Spleen (tissue), 11 donors: Measurements from ENCODE around the gene ABCA13. TPM values are rescaled to one million over a fixed set of nuclear protein-coding genes. Genes with fewer than 3 reads are reported as not detected.

Experiments
- DNase-seq: peaks from one replicate; pipeline ENCODE4 v3.0.0-alpha.2; 2020
- H3K27ac ChIP-seq, 8 donors: fragments of 200-600 bp; sonication (generic) in 7 of 8; 1 replicate in 4 of 8; 2 replicates in 4 of 8; pipeline versions ENCODE4 v1.5.0 to v1.8.0; 2016 to 2021; ENCODE audit warnings: inconsistent platforms in 4 of 8, mild to moderate bottlenecking in 4 of 8, moderate library complexity in 1 of 8
- H3K27me3 ChIP-seq, 7 donors: fragments of 200-600 bp; sonication (generic) in 6 of 7; replicated peaks in 1 of 7; 1 replicate in 4 of 7; 2 replicates in 3 of 7; pipeline versions ENCODE4 v1.5.0 to v1.8.0; 2016 to 2021; ENCODE audit warnings: inconsistent platforms in 3 of 7, mild to moderate bottlenecking in 1 of 7
- H3K36me3 ChIP-seq, 6 donors: fragments of 200-600 bp; sonication (generic) in 5 of 6; 1 replicate in 4 of 6; 2 replicates in 2 of 6; pipeline versions ENCODE4 v1.5.0 to v1.8.0; 2016 to 2021; ENCODE audit warnings: inconsistent platforms in 2 of 6
- H3K4me1 ChIP-seq, 6 donors: fragments of 200-600 bp; sonication (generic) in 5 of 6; 1 replicate in 3 of 6; 2 replicates in 3 of 6; pipeline versions ENCODE4 v1.5.0 to v1.8.0; 2016 to 2021; ENCODE audit warnings: inconsistent platforms in 3 of 6
- H3K4me3 ChIP-seq, 8 donors: fragments of 200-600 bp; sonication (generic) in 7 of 8; 1 replicate in 4 of 8; 2 replicates in 4 of 8; pipeline versions ENCODE4 v1.5.0 to v1.8.0; 2016 to 2021; ENCODE audit warnings: inconsistent platforms in 4 of 8, mild to moderate bottlenecking in 4 of 8, moderate library complexity in 2 of 8
- H3K9me3 ChIP-seq, 8 donors: fragments of 200-600 bp; sonication (generic) in 7 of 8; 1 replicate in 4 of 8; 2 replicates in 4 of 8; pipeline versions ENCODE4 v1.5.0 to v1.8.0; 2016 to 2021; ENCODE audit warnings: inconsistent platforms in 4 of 8
- POLR2A ChIP-seq, 3 donors: fragments of 450-650 bp; IDR thresholded peaks; one replicate each; pipeline ENCODE4 v1.5.1; 2017; ENCODE audit warnings: antibody characterized with exemption in 3 of 3, mild to moderate bottlenecking in 1 of 3
- POLR2AphosphoS5 ChIP-seq, 3 donors: sonication (generic); formaldehyde crosslinking; IDR thresholded peaks; one replicate each; pipeline ENCODE4 v1.5.1; 2017; ENCODE audit warnings: antibody characterized with exemption in 3 of 3
- WGBS, 5 donors: extraction: QIAGEN DNeasy Blood & Tissue Kit in 3 of 5; methylation state at CpG; one replicate each; pipeline versions ENCODE4 v1.1.5 to v1.1.7; 2013 to 2018; 5-methylcytosine and 5-hydroxymethylcytosine counted together
- intact Hi-C: fragments of 100-400 bp; cut with DNase I; formaldehyde crosslinking; loops from one replicate; pipeline ENCODE4 v1.15.0; 2023; ENCODE audit warnings: low total_unique reads
- polyA plus RNA-seq, 3 donors: library from polyadenylated mRNA; stranded (reverse); fragments of 200-250 nt; gene quantifications; one replicate each; pipeline ENCODE4 v1.2.1, GENCODE V29; 2013
- total RNA-seq, 7 donors: library from RNA; depleted of rRNA in 3 of 7; stranded (reverse); fragments of >200 nt in 3 of 7; fragmentation: NEBNext Ultra II Directional in 4 of 7; extraction: Animal tissue kit (Norgen Biotek cat#: 25700) in 4 of 7; gene quantifications; one replicate each; pipeline versions ENCODE4 v1.1.0 to v1.2.1, GENCODE V29; 2016 to 2021
- TF ChIP-seq, protein P1 (sequence below), 11 experiments: fragments of 200-600 bp in 7 of 11; fragments of 450-650 bp in 4 of 11; sonication (generic) in 4 of 11; IDR thresholded peaks in 8 of 11; conservative IDR thresholded peaks in 3 of 11; 1 replicate in 7 of 11; 2 replicates in 4 of 11; pipeline versions ENCODE4 v1.4.0 to v1.8.0; 2016 to 2021; ENCODE audit warnings: antibody characterized with exemption in 11 of 11, inconsistent platforms in 4 of 11, mild to moderate bottlenecking in 1 of 11
- donor health status: healthy with polysubstance abuse.
- donor health status: DM: no; HTN: no; CAD: no; lungs with moderate emphysema.
- donor health status: DM: no; HTN: no; CAD: no.
- donor health status: Bipolar disorder and iron deficiency.
- donor health status: healthy.
- donor health status: DM: no; HTN: no; CAD: no.
- donor health status: DM: yes; HTN: yes; CAD: no.

The ABCA13 gene
- total and polyA plus RNA-seq, 10 donors = 0.02 to 19.0 (median 1.8) TPM

DNA sequence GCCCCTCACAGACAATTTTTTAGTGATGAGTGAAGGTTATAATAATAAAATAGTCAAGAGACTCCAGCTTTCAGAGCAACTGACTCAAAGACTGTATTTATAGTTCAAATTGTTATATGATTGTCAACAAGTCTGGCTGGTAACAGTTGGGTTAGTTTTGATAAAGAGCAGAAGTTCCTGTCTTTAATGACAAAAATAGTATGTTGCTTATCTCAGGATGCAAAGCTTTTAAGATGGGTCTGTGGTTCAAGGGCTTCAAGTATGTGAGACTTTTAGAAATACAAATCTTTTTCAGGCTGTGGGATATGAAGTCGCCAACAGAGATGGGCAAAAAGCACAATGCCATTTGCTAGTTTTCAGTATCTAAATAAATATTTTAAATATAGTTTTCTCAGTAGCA, 118.4 kb downstream of the ABCA13 start:
- TF ChIP-seq, protein P1, sequence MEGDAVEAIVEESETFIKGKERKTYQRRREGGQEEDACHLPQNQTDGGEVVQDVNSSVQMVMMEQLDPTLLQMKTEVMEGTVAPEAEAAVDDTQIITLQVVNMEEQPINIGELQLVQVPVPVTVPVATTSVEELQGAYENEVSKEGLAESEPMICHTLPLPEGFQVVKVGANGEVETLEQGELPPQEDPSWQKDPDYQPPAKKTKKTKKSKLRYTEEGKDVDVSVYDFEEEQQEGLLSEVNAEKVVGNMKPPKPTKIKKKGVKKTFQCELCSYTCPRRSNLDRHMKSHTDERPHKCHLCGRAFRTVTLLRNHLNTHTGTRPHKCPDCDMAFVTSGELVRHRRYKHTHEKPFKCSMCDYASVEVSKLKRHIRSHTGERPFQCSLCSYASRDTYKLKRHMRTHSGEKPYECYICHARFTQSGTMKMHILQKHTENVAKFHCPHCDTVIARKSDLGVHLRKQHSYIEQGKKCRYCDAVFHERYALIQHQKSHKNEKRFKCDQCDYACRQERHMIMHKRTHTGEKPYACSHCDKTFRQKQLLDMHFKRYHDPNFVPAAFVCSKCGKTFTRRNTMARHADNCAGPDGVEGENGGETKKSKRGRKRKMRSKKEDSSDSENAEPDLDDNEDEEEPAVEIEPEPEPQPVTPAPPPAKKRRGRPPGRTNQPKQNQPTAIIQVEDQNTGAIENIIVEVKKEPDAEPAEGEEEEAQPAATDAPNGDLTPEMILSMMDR (IDR thresholded peaks at IDR 0.05 in 8 of 11, conservative IDR thresholded peaks at IDR 0.05 in 3 of 11) = no peak
- TF ChIP-seq POLR2AphosphoS5 (IDR thresholded peaks at IDR 0.05) = no peak
- TF ChIP-seq POLR2A (IDR thresholded peaks at IDR 0.05) = no peak
- no peaks in the 10 kb centered on the region for H3K4me1 ChIP-seq
- no peaks in the 10 kb centered on the region for H3K9me3 ChIP-seq
- 50 to 63% (median 57%) methylated on average over 1 of the region's 1 CpG for WGBS, 5 donors
- intact Hi-C loops = no loop called here
- no peak overlapping the region for H3K4me3 ChIP-seq
- no peak for DNase-seq
- peaks cover 0 to 44% (median 0%) of the 10 kb centered on the region in 6 donors for H3K36me3 ChIP-seq
- H3K27me3 ChIP-seq = peaks cover 0 to 17% (median 0%) of the 10 kb centered on the region in 7 donors
- H3K27ac ChIP-seq = no peak overlapping the region

DNA sequence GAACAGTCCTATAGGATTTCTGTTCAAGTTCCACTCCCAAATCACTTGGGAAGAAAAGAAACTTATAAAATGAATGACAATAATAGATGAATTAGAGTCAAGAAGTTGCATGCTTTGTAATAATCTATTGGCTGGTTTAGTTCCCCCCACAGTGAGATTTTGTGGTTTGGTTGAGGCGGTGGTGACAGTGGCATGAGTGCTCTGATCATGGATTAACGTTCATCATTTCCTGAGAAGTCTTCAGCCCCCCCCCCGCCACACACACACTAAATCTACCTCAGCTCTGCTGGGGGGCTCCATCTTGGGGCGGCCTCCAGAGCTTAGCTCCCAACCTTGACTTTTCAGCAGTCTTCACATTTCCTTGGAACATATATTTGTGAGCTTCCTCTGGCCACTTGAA, 121.7 kb downstream of the ABCA13 start:
- intact Hi-C loops = no loop called here
- WGBS, 5 donors = 21 to 30% (median 25%) methylated on average over 4 of the region's 4 CpGs

DNA sequence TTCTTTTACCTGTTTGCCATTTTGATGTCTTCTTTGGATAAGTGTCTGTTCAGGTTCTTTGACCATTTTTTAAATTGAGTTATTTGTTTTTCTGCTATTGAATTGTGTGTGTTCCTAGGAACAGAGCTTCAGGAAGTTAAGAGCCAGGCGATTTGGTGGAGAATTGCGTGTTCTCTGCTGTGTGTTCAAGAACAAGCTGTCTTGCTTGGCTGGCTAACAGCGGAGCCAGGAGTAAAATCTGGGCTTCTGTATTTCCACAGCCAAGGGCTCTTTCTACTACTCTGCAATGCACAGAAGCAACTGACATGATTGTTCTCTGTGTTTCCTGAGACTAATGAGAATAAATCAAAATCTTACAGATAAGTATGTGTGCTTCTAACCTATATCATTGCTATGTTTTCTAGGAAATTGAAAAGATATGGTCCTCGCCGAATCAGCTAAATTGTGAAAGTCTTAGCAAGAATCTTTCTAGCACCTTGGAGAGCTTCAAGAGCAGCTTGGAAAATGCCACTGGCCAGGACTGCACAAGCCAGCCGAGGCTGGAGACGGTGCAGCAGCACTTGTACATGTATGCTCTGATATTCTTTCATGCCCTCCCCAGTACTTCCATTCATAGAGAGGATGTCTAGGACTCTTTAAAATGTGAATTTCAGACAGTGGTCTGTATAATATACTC, 124.2 kb downstream of the ABCA13 start:
- 83 to 93% (median 85%) methylated on average over 7 of the region's 7 CpGs for WGBS, 5 donors
- H3K27ac ChIP-seq = no peak overlapping the region
- intact Hi-C loops = no loop called here

More for the DNA sequence above, 121.7 kb downstream of the ABCA13 start:
- no peak overlapping the region for H3K4me3 ChIP-seq
- no peaks in the 10 kb centered on the region for H3K27me3 ChIP-seq
- H3K9me3 ChIP-seq = no peaks in the 10 kb centered on the region
- TF ChIP-seq, protein P1 (IDR thresholded peaks at IDR 0.05 in 8 of 11, conservative IDR thresholded peaks at IDR 0.05 in 3 of 11) = no peak
- TF ChIP-seq POLR2A (IDR thresholded peaks at IDR 0.05) (no peak), POLR2AphosphoS5 (IDR thresholded peaks at IDR 0.05) (no peak)
- H3K27ac ChIP-seq = no peak overlapping the region
- DNase-seq = no peak
- peaks cover 0 to 71% (median 0%) of the 10 kb centered on the region in 6 donors for H3K36me3 ChIP-seq
- no peaks in the 10 kb centered on the region for H3K4me1 ChIP-seq

DNA sequence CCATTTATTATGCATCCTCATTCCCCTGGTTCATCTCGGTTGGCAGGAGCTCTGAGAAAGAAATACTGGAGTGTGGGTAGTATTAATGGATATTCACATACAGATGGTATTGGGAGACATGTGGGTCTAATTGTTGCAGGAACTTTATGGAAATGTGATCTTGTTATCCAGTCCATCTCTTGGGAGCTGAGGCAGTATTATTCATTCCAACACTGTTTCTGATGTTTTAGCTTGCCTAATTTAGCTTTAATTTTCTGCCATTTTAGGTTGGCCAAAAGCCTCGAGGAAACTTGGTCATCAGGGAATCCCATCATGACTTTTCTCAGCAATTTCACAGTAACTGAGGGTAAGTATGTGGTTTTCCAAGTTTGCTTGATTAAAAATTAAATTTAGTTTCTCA, 125.7 kb downstream of the ABCA13 start:
- intact Hi-C loops = no loop called here
- Histone ChIP-seq H3K27ac (no peak overlapping the region), H3K9me3 (no peaks in the 10 kb centered on the region), H3K4me1 (no peaks in the 10 kb centered on the region), H3K36me3 (peaks cover 0 to 58% (median 0%) of the 10 kb centered on the region in 6 donors), H3K4me3 (no peak overlapping the region), H3K27me3 (no peaks in the 10 kb centered on the region)
- WGBS, 5 donors = 41 to 57% (median 44%) methylated on average over 2 of the region's 2 CpGs
- TF ChIP-seq, protein P1 (IDR thresholded peaks at IDR 0.05 in 8 of 11, conservative IDR thresholded peaks at IDR 0.05 in 3 of 11) = no peak
- TF ChIP-seq POLR2AphosphoS5 (IDR thresholded peaks at IDR 0.05) (no peak), POLR2A (IDR thresholded peaks at IDR 0.05) (no peak)
- no peak for DNase-seq

More for the DNA sequence above, 124.2 kb downstream of the ABCA13 start:
- H3K4me1 ChIP-seq = no peaks in the 10 kb centered on the region
- peaks cover 0 to 66% (median 0%) of the 10 kb centered on the region in 6 donors for H3K36me3 ChIP-seq
- no peak for DNase-seq
- H3K27me3 ChIP-seq = no peaks in the 10 kb centered on the region
- H3K9me3 ChIP-seq = no peaks in the 10 kb centered on the region
- no peak overlapping the region for H3K4me3 ChIP-seq
- TF ChIP-seq, protein P1 (IDR thresholded peaks at IDR 0.05 in 8 of 11, conservative IDR thresholded peaks at IDR 0.05 in 3 of 11) = no peak
- TF ChIP-seq POLR2AphosphoS5 (IDR thresholded peaks at IDR 0.05) = no peak
- no peak for TF ChIP-seq POLR2A (IDR thresholded peaks at IDR 0.05)
